ENCODE results near the gene NDP.

NDP gene

GRCh38 chrX:43963726-43964125, 9.5 kb downstream of the NDP start:
- H3K4me3 ChIP-seq (ENCODE audit: low read length), result no peak overlapping the region
- DNase-seq (ENCODE audit: low read depth), result no peak
- TF ChIP-seq, protein P1, sequence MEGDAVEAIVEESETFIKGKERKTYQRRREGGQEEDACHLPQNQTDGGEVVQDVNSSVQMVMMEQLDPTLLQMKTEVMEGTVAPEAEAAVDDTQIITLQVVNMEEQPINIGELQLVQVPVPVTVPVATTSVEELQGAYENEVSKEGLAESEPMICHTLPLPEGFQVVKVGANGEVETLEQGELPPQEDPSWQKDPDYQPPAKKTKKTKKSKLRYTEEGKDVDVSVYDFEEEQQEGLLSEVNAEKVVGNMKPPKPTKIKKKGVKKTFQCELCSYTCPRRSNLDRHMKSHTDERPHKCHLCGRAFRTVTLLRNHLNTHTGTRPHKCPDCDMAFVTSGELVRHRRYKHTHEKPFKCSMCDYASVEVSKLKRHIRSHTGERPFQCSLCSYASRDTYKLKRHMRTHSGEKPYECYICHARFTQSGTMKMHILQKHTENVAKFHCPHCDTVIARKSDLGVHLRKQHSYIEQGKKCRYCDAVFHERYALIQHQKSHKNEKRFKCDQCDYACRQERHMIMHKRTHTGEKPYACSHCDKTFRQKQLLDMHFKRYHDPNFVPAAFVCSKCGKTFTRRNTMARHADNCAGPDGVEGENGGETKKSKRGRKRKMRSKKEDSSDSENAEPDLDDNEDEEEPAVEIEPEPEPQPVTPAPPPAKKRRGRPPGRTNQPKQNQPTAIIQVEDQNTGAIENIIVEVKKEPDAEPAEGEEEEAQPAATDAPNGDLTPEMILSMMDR (conservative IDR thresholded peaks at IDR 0.05; ENCODE audit: low read length), result no peak

DNA sequence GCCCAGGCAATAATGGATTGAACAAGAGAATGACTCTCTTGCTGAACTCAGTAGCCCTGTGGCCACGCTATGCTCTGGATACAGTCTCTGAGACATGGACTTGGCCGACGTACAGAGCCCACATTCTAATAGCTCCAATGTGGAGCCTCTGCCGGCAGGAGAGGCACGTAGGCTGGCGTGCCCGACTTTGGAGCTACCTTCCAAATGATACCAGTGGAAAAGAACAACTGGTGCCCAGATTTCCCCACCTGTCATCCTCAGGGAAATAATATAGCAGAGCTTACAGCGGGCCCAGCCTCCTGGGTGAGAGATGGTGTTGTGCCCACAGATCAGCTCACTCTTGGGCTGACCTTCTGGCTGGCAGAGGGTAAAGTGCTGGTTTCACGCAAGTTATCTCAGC, 10.6 kb downstream of the NDP start:
- H3K4me3 ChIP-seq (ENCODE audit: low read length), result no peak overlapping the region
- TF ChIP-seq, protein P1 (conservative IDR thresholded peaks at IDR 0.05; ENCODE audit: low read length), result no peak
- DNase-seq (ENCODE audit: low read depth), result peak; percentile 25

DNA sequence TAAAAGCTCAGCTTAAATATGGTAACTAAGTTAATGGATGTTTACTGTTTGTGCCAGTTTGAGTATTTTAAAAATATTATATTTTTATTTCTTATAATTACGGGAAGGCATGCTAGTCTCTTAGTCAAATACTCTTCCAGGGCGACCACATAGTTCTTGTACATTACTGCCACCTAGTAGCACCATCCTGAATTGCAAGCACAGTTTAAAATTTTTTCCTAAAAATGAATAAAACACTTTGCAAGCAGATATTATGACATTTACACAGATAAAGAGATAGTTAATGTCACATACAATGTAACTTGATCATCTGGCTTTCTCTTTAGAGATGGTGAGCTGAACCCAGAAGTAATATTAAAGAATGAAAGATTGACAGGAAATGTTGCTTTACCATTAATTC, 11.5 kb downstream of the NDP start:
- DNase-seq (ENCODE audit: low read depth), result no peak

GRCh38 chrX:43958529-43958928, 14.7 kb downstream of the NDP start:
- TF ChIP-seq, protein P1 (conservative IDR thresholded peaks at IDR 0.05; ENCODE audit: low read length), result peak; percentile 81
- no peak overlapping the region for H3K4me3 ChIP-seq (ENCODE audit: low read length)
- DNase-seq (ENCODE audit: low read depth), result peak; percentile 80

More for the DNA sequence above, 11.5 kb downstream of the NDP start:
- TF ChIP-seq, protein P1 (conservative IDR thresholded peaks at IDR 0.05; ENCODE audit: low read length), result peak; percentile 18; the same call in 1 of the 2 replicates
- no peak overlapping the region for H3K4me3 ChIP-seq (ENCODE audit: low read length)

- TF ChIP-seq, protein P1 (conservative IDR thresholded peaks at IDR 0.05; ENCODE audit: low read length), result no peak
- H3K4me3 ChIP-seq (ENCODE audit: low read length), result no peak overlapping the region
- DNase-seq (ENCODE audit: low read depth), result no peak
Measured at GRCh38 chrX:43956034-43956433, 17.2 kb downstream of the NDP start.

DNA sequence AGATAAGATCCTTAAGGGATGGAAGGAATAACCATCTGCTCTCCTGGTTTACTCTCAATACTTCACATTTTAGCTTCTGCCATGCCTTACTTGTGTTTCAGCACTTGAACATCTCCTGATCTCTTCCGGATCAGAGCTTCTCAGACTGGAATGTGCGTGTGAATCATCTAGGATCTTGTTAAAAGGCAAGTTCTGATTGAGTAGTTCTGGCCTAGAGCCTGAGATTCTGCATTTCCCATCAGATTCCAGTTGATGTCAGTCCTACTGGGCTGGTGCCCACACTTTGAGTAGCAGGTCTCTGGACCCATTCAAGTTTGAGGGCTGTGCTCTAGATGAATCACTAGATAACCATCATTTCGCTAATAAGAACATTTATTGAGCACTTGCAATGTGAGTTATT, 20.0 kb downstream of the NDP start:
- DNase-seq (ENCODE audit: low read depth), result peak; percentile 19

GRCh38 chrX:43949669-43950068, 23.5 kb downstream of the NDP start:
- no peak overlapping the region for H3K4me3 ChIP-seq (ENCODE audit: low read length)
- TF ChIP-seq, protein P1 (conservative IDR thresholded peaks at IDR 0.05; ENCODE audit: low read length), result peak; percentile 40
- DNase-seq (ENCODE audit: low read depth), result no peak

More for the DNA sequence above, 20.0 kb downstream of the NDP start:
- TF ChIP-seq, protein P1 (conservative IDR thresholded peaks at IDR 0.05; ENCODE audit: low read length), result no peak
- no peak overlapping the region for H3K4me3 ChIP-seq (ENCODE audit: low read length)
